Rectal smooth muscle tissue (tissue), 1 donor: Measurements from ENCODE around the gene TOPBP1.
A peak's percentile ranks its signal among the peaks of the same experiment; 100 is the strongest.
"Not testable (repeated sequence)": the region's sequence is repeated elsewhere in the genome, so short reads cannot be mapped to it uniquely, and the experiment has no call there.

Source experiments
- H3K27ac ChIP-seq: one replicate; pipeline ENCODE4 v1.7.0; 2013; ENCODE audit warnings: low read depth, low read length, inconsistent platforms
- H3K27me3 ChIP-seq: one replicate; pipeline ENCODE4 v1.7.0; 2013; ENCODE audit warnings: low read length; ENCODE audit not compliant: control insufficient read depth, insufficient read depth
- H3K36me3 ChIP-seq: one replicate; pipeline ENCODE4 v1.7.0; 2013; ENCODE audit warnings: low read length; ENCODE audit not compliant: control insufficient read depth, insufficient read depth
- H3K4me1 ChIP-seq: one replicate; pipeline ENCODE4 v1.7.0; 2013; ENCODE audit warnings: low read length; ENCODE audit not compliant: control insufficient read depth, insufficient read depth
- H3K4me3 ChIP-seq: one replicate; pipeline ENCODE4 v1.7.0; 2013; ENCODE audit warnings: low read length
- H3K9ac ChIP-seq: one replicate; pipeline ENCODE4 v1.7.0; 2013; ENCODE audit warnings: low read length

The TOPBP1 gene

DNA sequence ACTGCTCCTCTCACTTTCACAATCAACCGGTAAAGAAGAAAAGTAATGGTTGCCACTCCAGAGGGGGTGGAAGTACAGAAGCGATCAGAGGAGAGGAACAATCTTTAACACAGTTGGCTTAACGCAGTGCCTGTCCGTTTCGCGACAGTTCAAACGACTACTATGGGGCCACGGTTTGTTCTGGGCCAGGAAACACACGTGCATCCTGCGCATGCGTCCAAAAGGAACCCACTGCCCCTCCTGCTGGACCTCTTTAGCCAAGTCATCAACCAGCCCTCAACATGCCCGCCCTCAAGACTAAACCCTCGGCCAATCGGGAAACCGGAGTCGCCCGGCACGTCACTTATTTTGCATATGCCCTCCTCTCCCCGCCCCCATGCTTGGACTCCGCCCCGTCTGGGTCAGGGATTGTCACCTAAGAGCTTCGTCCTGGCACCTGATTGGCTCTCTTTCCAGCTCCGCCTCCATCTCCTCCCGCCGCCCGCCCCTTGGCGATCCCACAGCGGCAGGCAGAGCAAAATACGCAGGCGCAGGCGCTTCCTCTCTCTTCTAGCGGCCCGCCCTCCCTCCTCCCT, 88.6 kb downstream of the TOPBP1 start:
- Histone ChIP-seq H3K27me3 (no peaks in the 10 kb centered on the region), H3K9ac (peak overlapping the region; percentile 25), H3K4me3 (peak overlapping the region; percentile 71), H3K4me1 (peaks cover 27% of the 10 kb centered on the region), H3K27ac (peak overlapping the region; percentile 97), H3K36me3 (no peaks in the 10 kb centered on the region)

DNA sequence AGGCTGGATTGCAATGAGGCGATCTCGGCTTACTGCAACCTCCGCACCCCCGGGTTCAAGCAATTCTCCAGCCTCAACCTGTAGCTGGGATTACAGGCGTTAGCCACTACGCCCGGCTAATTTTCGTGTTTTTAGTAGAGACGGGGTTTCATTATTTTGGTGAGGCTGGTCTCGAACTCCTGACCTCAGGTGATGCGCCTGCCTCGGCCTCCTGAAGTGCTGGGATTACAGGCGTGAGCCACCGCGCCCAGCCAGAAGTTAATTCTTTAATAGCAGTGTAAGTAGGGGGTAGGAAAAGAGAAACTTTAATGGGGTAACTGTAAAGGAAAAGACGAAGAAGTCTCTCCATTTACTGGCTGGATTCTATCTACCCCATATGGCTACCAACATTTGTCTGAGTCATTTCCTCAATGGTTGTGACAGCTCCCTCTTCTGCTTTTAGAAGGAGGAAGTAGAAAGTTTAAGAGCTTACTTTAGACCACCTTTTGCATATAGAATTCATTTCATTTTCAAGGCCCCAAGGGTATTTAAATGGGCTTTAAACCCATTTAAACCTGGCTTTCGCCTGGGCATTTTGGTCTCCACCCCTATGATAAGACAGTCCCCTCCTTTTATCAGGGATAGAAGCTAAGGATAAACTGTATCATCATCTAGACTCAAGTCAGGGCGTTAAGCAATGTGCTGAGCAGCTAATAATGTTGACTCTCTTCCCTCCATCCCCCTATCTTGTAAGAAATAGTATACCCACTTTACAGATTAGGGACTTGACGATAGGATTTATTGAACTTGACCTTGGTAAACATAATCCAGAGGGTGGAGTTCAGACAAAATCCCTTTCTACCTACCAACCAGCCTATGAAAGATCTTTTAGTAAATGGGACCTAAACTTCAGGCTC, 89.3 kb downstream of the TOPBP1 start:
- Histone ChIP-seq H3K4me1 (peaks cover 27% of the 10 kb centered on the region), H3K36me3 (no peaks in the 10 kb centered on the region), H3K27me3 (no peaks in the 10 kb centered on the region), H3K9ac (peak overlapping the region; percentile 25), H3K4me3 (peak overlapping the region; percentile 71), H3K27ac (peak overlapping the region; percentile 93)

DNA sequence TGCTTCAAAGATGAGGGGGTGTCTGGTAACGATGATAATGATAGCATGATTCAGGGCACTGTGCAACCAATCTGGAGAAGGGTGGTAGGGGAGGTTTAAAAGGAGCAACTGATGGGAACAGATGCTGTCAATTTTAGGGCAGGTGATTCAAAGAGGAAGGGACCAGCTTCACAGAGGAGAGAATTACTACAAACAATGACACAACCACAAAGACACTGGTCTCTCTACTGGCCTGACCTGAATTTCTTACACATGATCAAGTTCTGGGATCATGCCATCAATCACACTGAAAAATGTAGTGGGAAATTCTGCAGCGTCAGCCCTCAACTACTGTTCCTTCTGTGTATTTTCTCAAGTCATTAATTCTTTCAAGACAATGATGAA, 90.8 kb downstream of the TOPBP1 start:
- Histone ChIP-seq H3K9ac (no peak overlapping the region), H3K27ac (no peak overlapping the region), H3K4me1 (peaks cover 21% of the 10 kb centered on the region), H3K4me3 (no peak overlapping the region), H3K27me3 (no peaks in the 10 kb centered on the region), H3K36me3 (no peaks in the 10 kb centered on the region)

DNA sequence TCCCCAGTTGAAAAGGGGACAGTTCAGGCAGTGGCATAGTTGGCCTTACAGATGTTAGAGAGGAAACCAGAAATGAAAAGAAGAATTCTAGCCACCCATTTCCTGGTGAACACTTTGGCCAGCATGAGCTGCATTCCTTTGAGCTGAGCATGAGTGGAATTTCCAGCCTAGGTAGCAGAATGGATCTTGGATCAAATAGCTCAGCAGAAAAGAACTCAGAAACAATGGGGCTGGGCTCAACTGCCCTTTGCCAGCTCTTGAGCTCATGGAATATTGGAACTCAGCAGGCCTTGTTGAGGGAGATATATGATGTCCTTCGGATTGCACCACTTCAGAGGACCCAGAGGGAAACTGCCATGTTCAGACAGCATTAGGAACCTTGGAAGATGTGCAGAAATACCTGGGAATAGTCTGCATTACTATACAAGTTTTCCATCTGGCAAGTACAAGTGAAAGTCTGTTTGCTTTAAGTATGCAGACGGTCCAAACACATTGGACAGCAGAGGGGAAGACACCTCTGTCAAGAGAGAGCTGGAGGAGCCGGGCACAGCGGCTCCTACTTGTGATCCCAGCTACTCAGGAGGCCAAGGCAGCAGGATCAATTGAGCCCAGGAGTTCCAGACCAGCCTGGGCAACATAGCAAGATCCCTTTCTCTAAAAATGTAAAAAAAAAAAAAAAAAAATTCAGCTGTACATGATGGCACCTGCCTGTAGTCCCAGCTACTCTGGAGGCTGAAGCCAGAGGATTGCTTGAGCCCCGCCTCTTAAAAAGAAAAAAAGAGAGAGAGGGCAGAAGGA, 91.4 kb downstream of the TOPBP1 start:
- no peak overlapping the region for H3K9ac ChIP-seq
- H3K36me3 ChIP-seq = no peaks in the 10 kb centered on the region
- peak overlapping the region; percentile 30 for H3K27ac ChIP-seq
- H3K4me1 ChIP-seq = peaks cover 16% of the 10 kb centered on the region
- H3K4me3 ChIP-seq = no peak overlapping the region
- H3K27me3 ChIP-seq = no peaks in the 10 kb centered on the region

DNA sequence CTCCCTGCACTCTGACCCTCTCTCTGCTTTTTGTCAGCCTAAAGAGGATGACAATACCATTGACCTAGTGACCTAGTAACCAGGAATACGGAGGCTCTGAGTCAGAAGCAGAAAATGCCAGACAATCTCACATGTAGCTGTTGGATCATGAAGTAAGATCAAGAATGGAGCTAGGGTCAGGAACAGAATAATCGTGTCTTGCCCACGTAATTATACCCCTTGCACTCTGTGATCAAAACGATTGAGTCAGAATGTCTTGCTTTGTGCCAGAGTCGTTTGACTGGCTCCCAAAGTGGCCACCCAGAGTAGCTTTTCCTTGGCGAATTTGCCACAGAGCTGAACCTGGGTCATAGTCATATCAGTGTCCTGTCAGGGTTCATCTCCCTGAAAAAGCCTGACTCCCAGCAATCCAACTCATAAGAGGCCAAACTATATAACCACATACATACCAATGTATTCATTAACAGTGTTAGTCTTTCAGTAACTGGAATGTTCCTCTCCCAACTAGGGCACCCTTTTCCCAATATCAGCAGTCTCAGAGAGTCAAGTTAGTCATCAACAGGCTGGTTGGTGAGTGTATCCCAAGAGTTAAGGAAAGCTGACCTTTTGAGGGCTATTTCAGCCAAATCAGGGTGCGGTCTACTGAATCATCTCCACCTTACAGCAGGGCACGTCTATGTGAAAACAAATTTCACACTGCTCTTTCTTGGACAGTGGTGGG, 93.3 kb downstream of the TOPBP1 start:
- Histone ChIP-seq H3K9ac (no peak overlapping the region), H3K4me1 (peaks cover 12% of the 10 kb centered on the region), H3K27ac (no peak overlapping the region), H3K36me3 (no peaks in the 10 kb centered on the region), H3K4me3 (no peak overlapping the region), H3K27me3 (no peaks in the 10 kb centered on the region)

DNA sequence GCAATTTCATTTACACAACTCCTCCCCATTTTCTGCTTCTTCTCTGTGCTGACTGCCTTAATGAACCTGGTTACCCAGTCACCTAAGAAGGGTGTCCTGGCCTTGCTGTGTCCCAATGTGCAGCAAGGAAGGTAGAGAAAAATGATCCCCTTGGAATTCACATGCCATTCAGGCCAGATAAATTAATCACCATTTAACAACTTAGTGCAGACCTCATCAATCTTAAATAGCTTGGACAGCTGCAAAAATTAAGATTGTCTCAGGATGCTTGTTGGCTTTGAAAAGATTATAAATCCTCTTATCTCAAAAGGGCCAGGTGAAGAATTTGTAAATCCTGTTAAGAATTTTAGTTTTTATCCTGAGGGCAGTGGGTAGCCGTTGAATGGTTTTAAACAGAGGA, 97.9 kb downstream of the TOPBP1 start:
- Histone ChIP-seq H3K4me3 (no peak overlapping the region), H3K4me1 (no peaks in the 10 kb centered on the region), H3K36me3 (no peaks in the 10 kb centered on the region), H3K27ac (no peak overlapping the region), H3K27me3 (no peaks in the 10 kb centered on the region), H3K9ac (no peak overlapping the region)

DNA sequence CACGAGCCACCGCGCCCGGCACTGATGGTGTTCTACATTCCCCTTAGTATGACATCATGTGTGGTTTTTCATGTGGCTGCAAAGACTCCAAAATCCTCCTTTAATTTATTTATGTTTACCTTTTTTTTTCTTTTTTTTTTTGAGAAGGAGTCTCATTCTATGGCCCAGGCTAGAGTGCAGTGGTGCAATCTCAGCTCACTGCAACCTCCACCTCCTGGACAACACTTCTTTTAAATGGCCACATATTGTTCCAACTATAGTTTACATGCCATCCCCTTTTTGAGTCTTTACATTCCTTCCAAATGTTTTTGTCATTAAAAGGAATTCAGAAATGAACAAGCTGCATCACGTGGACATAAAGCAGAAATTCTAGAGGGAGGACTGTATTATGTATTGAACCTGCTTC, 98.6 kb downstream of the TOPBP1 start:
- no peak overlapping the region for H3K27ac ChIP-seq
- H3K36me3 ChIP-seq = no peaks in the 10 kb centered on the region
- H3K27me3 ChIP-seq = no peaks in the 10 kb centered on the region
- H3K4me3 ChIP-seq = no peak overlapping the region
- no peaks in the 10 kb centered on the region for H3K4me1 ChIP-seq
- no peak overlapping the region for H3K9ac ChIP-seq

DNA sequence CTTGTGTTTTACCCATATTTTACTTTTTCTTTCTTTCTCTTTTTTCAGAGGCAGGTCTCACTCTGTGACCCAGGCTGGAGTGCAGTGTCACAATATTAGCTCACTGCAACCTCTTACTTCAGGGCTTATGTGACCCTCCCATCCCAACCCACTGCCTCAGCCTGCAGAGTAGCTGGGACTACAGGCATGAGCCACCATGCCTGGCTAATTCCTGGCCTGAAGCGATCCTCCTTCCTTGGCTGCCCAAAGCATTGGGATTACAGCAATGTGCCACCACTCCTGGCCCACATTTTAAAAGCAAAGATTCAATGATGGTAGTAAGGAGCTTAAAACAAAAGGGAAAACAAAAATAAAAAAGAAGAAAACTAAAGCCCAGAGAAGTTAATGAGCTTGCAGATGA, 99.4 kb downstream of the TOPBP1 start:
- Histone ChIP-seq H3K27me3 (no peaks in the 10 kb centered on the region), H3K27ac (no peak overlapping the region), H3K9ac (no peak overlapping the region), H3K4me3 (no peak overlapping the region), H3K4me1 (no peaks in the 10 kb centered on the region), H3K36me3 (no peaks in the 10 kb centered on the region)

DNA sequence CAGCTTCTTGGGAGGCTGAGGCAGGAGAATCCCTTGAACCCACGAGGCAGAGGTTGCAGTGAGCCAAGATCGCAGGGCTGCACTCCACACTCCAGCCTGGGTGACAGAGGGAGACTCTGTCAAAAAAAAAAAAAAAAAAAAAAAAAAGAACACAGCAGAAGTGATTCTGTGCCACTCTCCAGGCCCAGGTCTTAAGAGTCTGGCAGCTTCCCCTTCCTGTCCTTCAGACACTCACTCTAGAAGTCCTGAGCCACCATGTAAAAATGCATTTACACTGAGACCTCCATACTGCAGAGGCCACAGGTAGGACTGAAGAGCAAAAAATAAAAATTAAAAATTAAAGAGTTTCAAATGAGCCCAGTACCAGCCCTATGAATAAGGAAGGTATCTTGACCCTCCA, 100.1 kb downstream of the TOPBP1 start:
- H3K4me3 ChIP-seq = no peak overlapping the region
- H3K27ac ChIP-seq = no peak overlapping the region
- H3K9ac ChIP-seq = no peak overlapping the region
- no peaks in the 10 kb centered on the region for H3K36me3 ChIP-seq
- no peaks in the 10 kb centered on the region for H3K27me3 ChIP-seq
- H3K4me1 ChIP-seq = no peaks in the 10 kb centered on the region

DNA sequence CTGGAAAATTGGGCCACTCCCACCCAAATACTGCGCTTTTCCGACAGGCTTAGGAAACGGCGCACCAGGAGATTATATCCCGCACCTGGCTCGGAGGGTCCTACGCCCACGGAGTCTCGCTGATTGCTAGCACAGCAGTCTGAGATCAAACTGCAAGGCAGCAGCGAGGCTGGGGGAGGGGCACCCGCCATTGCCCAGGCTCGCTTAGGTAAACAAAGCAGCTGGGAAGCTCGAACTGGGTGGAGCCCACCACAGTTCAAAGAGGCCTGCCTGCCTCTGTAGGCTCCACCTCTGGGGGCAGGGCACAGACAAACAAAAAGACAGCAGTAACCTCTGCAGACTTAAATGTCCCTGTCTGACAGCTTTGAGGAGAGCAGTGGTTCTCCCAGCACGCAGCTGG, 110.2 kb downstream of the TOPBP1 start:
- H3K27ac ChIP-seq, H3K27me3 ChIP-seq, H3K9ac ChIP-seq, H3K36me3 ChIP-seq, H3K4me1 ChIP-seq, H3K4me3 ChIP-seq: not testable (repeated sequence)
